ENCODE data around the gene KCNK4. TPM values are rescaled to one million over a fixed set of nuclear protein-coding genes. Genes with fewer than 3 reads are reported as not detected.

Gene KCNK4
- total and polyA plus RNA-seq, 2 of the 13 experiments (the other 11 are each of a cell fraction or from before 2014, with no cell fraction given): not detected

DNA sequence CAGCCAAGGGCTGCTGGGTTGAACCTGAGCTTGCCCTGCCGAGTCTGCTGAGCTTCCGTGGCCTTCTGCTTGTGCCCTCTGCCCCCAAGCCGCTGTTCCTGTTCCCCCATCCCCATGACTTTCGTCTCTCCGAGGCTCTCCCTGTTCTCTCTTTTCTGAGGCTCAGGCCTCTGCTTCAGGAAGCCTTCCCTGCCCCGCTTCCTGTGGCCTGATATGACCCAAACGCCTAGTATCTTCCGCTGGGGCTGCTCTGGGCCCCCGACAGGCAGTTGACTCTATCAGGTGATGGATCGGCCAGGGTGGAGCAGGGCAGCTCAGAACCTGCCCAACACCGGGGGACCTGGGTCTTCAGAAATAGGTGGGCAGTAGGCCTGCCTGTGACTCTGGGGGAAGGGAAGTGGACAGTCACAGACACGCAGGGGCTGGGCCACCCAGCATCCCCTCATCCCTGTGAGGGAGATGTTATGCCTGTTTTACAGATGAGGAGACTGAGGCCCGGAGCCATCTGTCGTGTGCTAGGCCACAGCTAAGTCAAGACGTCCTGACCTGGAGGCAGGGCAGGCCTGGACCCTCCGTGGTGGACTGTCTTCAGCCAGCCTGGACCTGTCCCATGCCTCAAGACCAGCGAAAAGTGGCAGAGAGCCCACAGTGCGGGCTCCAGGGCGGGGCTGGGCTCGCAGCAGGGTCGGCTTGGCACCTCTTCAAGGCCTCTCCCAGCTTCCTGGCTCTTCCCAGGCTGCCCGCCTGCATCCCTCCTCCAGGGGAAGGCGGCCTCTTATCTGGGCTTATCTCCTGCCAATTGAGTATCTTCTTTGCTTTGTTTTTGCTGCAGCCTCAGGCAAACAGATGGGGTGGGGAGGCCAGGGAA lies 22.8 kb upstream of the KCNK4 start (continued):
- TF ChIP-seq SOX13 (IDR thresholded peaks at IDR 0.05): no peak
- no peak for TF ChIP-seq SOX13 (CRISPR knock-in tag; conservative IDR thresholded peaks at IDR 0.05 in 1 of 2, IDR thresholded peaks at IDR 0.05 in 1 of 2)
- TF ChIP-seq PCBP1 (IDR thresholded peaks at IDR 0.05; ENCODE audit: borderline replicate concordance, low read depth, low read length): 0 out of 2 replicates have a peak, but pooled peaks have one; percentile 9
- peak; percentile 13 for TF ChIP-seq RBM22 (optimal IDR thresholded peaks at IDR 0.05; ENCODE audit: low read length)
- TF ChIP-seq SNAPC4 (CRISPR knock-in tag; IDR thresholded peaks at IDR 0.05): no peak
- no peak for TF ChIP-seq ZNF138 (CRISPR knock-in tag; IDR thresholded peaks at IDR 0.05; ENCODE audit: low read depth)
- TF ChIP-seq ZNF280B (CRISPR knock-in tag; IDR thresholded peaks at IDR 0.05; ENCODE audit: borderline replicate concordance): 0 out of 2 replicates have a peak, but pooled peaks have one; percentile 13
- 0 out of 2 replicates have a peak, but pooled peaks have one; percentile 29 for TF ChIP-seq ZBTB38 (CRISPR knock-in tag; IDR thresholded peaks at IDR 0.05)
- TF ChIP-seq, protein P1, sequence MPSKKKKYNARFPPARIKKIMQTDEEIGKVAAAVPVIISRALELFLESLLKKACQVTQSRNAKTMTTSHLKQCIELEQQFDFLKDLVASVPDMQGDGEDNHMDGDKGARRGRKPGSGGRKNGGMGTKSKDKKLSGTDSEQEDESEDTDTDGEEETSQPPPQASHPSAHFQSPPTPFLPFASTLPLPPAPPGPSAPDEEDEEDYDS (CRISPR knock-in tag; IDR thresholded peaks at IDR 0.05): no peak
- TF ChIP-seq ZBTB7A (CRISPR knock-in tag; IDR thresholded peaks at IDR 0.05): no peak
- no peak for TF ChIP-seq ZNF891 (CRISPR knock-in tag; IDR thresholded peaks at IDR 0.05)
- no peak for TF ChIP-seq KDM2A (CRISPR knock-in tag; IDR thresholded peaks at IDR 0.05; ENCODE audit: borderline replicate concordance, low read depth)
- TF ChIP-seq ZNF687 (CRISPR knock-in tag; IDR thresholded peaks at IDR 0.05): peak; percentile 36; the same call in 1 of the 2 replicates
- TF ChIP-seq PRMT3 (CRISPR knock-in tag; IDR thresholded peaks at IDR 0.05; ENCODE audit: borderline replicate concordance, low read depth): no peak
- 0 out of 2 replicates have a peak, but pooled peaks have one; percentile 16 for TF ChIP-seq RARA (CRISPR knock-in tag; IDR thresholded peaks at IDR 0.05)
- no peak for TF ChIP-seq ZZZ3 (CRISPR knock-in tag; IDR thresholded peaks at IDR 0.05; ENCODE audit: borderline replicate concordance)

Measured in HepG2 (cell line).